Measurements from ENCODE around the gene OPCML.
"Not testable (repeated sequence)": the region's sequence is repeated elsewhere in the genome, so short reads cannot be mapped to it uniquely, and the experiment has no call there.

Gene OPCML

DNA sequence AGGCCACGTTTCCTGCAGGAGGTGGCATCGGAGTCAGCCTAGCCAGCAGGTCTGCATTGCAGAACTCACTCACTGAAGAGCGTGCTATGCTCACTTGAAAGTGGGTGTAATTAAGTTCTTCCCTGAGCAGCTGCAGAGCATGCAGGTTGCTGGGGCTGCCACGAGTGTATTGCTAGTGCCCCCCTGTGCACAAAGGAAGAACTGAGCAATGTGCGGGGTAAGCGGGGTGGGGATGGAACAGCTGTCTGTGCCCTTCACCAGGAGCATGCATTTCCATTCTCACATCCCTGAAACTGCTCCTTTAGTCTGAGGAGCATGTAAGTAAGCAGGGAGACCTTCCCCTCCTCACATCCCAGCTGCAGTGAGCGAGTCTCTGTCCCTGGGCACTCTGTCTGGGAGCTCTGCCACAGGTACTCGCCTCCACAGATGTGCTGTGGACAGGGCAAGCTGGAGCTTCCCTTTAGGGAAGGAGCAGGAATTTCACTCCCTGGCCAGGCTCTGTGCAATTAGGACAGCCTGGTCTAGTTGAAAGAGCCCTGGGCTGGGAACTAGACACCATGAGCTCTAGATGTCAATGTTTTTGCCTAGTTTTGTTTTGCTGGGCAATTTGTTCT lies 1130.1 kb downstream of the OPCML start:
- peaks cover 7% of the 10 kb centered on the region for H3K9me3 Mint-ChIP-seq

DNA sequence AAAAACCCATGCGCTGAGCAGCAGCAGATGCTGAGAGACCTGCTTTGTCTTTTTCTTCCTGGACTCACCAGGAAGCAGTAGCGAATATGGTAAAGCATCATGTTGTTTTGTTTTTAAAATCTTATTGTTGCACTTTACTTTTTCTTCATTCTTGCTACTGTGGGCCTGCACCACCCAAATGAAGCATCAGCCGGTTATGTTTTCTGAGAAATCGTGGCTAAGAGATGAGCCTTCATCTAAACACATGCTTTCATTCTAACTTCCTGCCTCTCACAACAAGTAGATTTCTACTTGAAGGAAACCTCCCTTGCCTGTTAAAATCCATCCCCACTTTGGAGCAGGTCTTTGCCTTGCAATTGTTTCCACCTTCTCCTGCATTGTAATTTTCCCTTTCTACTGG lies 1136.0 kb downstream of the OPCML start:
- Mint-ChIP-seq H3K36me3 (ENCODE audit: low read depth) (no peaks in the 10 kb centered on the region), H3K27me3 (ENCODE audit: low read depth) (no peaks in the 10 kb centered on the region), H3K4me1 (ENCODE audit: low read depth) (peaks cover 2% of the 10 kb centered on the region), H3K4me3 (no peak overlapping the region), H3K27ac (no peak overlapping the region), H3K9me3 (peaks cover 16% of the 10 kb centered on the region)

More for the DNA sequence above, 1130.1 kb downstream of the OPCML start:
- H3K4me1 Mint-ChIP-seq (ENCODE audit: low read depth) = no peaks in the 10 kb centered on the region
- no peak overlapping the region for H3K4me3 Mint-ChIP-seq
- no peaks in the 10 kb centered on the region for H3K27me3 Mint-ChIP-seq (ENCODE audit: low read depth)
- no peak overlapping the region for H3K27ac Mint-ChIP-seq
- H3K36me3 Mint-ChIP-seq (ENCODE audit: low read depth) = no peaks in the 10 kb centered on the region

DNA sequence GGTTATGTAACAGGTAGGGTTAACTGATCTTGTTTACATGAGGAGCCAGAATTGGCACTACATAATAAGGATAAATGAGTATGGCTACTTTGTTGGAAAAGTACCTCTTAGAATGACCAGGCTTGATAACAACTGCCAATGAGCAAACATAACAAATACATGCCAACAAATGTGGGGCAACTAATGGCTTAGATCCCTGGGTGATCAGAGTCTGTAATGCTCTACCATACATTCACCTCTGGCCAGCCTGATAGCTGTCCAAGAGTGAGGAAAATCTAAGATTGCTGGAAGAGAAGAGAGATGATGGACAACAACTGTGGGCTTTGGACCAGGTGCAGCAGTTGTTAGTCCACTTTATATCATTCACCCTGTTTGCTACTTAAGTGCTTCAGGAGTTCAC lies 1136.9 kb downstream of the OPCML start:
- Mint-ChIP-seq H3K36me3 (ENCODE audit: low read depth) (no peaks in the 10 kb centered on the region), H3K27ac (no peak overlapping the region), H3K4me1 (ENCODE audit: low read depth) (peaks cover 2% of the 10 kb centered on the region), H3K27me3 (ENCODE audit: low read depth) (no peaks in the 10 kb centered on the region), H3K4me3 (no peak overlapping the region), H3K9me3 (peaks cover 21% of the 10 kb centered on the region)

DNA sequence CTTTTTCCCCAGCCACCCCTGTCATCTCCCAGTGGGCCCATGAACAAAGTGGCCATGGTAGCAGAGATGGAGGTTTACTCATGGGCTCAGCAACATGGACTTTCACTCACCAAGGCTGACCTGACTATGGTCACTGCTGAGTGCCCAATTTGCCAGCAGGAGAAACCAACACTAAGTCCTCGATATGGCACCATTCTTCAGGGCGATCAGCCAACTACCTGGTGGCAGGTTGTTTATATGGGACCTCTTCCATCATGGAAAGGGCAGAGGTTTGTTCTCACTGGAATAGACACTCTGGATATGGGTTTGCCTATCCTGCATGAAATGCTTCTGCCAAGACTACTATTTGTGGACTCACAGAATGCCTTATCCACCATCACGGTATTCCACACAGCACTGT lies 1152.8 kb downstream of the OPCML start:
- Mint-ChIP-seq H3K36me3 (ENCODE audit: low read depth) (no peaks in the 10 kb centered on the region), H3K4me3 (no peak overlapping the region), H3K9me3 (peaks cover 21% of the 10 kb centered on the region), H3K27ac (no peak overlapping the region), H3K27me3 (ENCODE audit: low read depth) (no peaks in the 10 kb centered on the region), H3K4me1 (ENCODE audit: low read depth) (no peaks in the 10 kb centered on the region)

DNA sequence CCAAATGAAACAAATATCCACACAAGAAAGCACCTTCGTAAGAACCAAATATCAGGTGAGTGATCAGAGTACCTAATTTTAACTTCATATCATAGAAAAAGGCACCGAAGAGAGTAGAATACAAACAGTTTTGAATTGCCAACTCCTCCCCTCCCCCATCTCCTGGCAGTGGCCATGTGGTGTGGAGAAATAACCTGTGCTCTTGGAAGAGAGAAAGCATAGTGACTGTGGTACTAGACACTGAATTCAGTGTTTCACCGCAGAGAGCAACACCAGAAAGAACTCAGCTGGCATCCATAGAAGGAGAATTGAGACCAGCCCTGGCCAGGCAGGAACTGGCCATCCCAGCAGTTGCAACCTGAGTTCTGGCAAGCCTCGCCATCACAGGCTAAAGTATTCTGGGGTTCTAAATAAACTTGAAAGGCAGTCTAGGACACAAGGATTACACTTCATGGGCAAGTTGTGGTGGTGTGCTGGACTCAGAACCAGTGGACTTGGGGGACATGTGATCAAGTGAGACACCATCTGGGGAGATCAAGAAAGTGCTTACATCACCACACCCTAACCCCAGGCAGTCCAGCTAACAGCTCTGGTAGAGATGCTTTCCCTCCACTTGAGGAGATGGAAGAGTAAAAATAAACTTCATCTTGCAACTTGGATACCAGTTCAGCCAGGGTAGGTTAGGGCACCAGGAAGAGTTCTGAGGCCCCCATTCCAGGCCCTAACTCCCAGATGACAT lies 1158.7 kb downstream of the OPCML start:
- H3K4me1 Mint-ChIP-seq (ENCODE audit: low read depth) = no peaks in the 10 kb centered on the region
- H3K36me3 Mint-ChIP-seq (ENCODE audit: low read depth) = no peaks in the 10 kb centered on the region
- no peaks in the 10 kb centered on the region for H3K9me3 Mint-ChIP-seq
- no peak overlapping the region for H3K4me3 Mint-ChIP-seq
- peaks cover 4% of the 10 kb centered on the region for H3K27me3 Mint-ChIP-seq (ENCODE audit: low read depth)
- no peak overlapping the region for H3K27ac Mint-ChIP-seq

DNA sequence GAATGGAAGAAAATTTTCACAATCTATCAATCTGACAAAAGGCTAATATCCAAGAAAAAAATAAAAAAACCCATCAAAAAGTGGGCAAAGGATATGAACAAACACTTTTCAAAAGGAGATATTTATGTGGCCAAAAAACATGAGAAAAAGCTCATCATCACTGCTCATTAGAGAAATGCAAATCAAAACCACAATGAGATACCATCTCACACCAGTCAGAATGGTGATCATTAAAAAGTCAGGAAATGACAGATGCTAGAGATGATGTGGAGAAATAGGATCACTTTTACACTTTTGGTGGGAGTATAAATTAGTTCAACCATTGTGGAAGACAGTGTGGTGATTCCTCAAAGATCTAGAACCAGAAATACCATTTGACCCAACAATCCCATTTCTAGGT lies 1162.2 kb downstream of the OPCML start:
- not testable (repeated sequence) for H3K9me3 Mint-ChIP-seq; H3K27me3 Mint-ChIP-seq (ENCODE audit: low read depth); H3K4me3 Mint-ChIP-seq; H3K36me3 Mint-ChIP-seq (ENCODE audit: low read depth); H3K4me1 Mint-ChIP-seq (ENCODE audit: low read depth); H3K27ac Mint-ChIP-seq

DNA sequence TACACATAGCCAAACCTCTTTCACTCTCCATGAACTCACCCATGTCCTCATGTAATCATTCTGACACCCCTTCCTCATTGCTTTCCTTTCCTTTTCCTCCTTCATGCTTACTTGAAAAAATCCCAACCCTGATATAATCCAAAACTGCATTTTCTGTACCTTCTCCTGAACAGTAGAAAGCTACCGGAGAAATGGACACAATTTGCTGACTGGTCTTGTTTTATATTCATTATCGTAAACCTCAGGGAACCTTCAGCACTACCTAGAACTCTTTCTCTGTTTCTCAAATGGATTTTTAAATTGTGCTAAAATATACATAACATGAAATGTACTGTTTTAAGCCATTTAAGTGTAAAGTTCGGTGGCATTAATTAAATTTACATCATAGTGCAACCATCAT lies 1165.0 kb downstream of the OPCML start:
- Mint-ChIP-seq H3K27ac (no peak overlapping the region), H3K36me3 (ENCODE audit: low read depth) (no peaks in the 10 kb centered on the region), H3K4me1 (ENCODE audit: low read depth) (no peaks in the 10 kb centered on the region), H3K4me3 (no peak overlapping the region), H3K27me3 (ENCODE audit: low read depth) (peaks cover 4% of the 10 kb centered on the region), H3K9me3 (peaks cover 7% of the 10 kb centered on the region)

DNA sequence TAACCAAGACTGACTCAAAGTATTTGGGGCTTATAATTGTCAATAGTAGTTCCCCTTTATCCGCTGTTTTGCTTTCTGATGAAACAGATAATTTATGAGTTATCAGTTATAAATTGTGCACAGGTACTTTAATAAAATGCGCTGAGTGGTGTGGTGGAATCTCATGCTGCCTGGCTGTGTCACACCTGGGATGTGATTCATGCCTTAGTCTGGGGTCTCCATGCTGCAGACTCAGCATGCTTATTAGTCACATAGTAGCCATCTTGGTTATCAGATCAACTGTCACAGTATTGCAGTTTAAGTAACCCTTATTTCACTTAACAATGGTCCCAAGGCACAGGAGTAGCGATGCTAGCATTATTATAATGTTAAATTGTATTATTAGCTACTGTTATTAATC lies 1166.7 kb downstream of the OPCML start:
- Mint-ChIP-seq H3K27ac (no peak overlapping the region), H3K9me3 (peaks cover 11% of the 10 kb centered on the region), H3K27me3 (ENCODE audit: low read depth) (peaks cover 4% of the 10 kb centered on the region), H3K4me1 (ENCODE audit: low read depth) (no peaks in the 10 kb centered on the region), H3K36me3 (ENCODE audit: low read depth) (no peaks in the 10 kb centered on the region), H3K4me3 (no peak overlapping the region)

Measured in T-helper 1 cell treated with Interleukin-12 subunit alpha and Interleukin-12 subunit beta and Interleukin-4 antibody, amounts not matched to agents 30 μg/mL and 1 μg/mL, for 36 hours (primary cell).